Measurements from ENCODE around the gene IFIT1B.
A peak's percentile ranks its signal among the peaks of the same experiment; 100 is the strongest.

- no peak for TF ChIP-seq POLR2A (IDR thresholded peaks at IDR 0.05)
- no peak for TF ChIP-seq CTCF (IDR thresholded peaks at IDR 0.05)
- peak; percentile 14 to 63 (median 26) for TF ChIP-seq POLR2AphosphoS5 (IDR thresholded peaks at IDR 0.05)
- no peak for TF ChIP-seq EP300 (IDR thresholded peaks at IDR 0.05; ENCODE audit: low read depth)
Observed at GRCh38 chr10:89392974-89393373, 15.1 kb downstream of the IFIT1B start.

Measured in transverse colon (tissue), 4 donors.